CD4-positive, alpha-beta T cell treated with Interleukin-1 beta for 1 hour (primary cell): ENCODE results near the gene NAT10.
A peak's percentile ranks its signal among the peaks of the same experiment; 100 is the strongest.
"Not testable (repeated sequence)": the region's sequence is repeated elsewhere in the genome, so short reads cannot be mapped to it uniquely, and the experiment has no call there.

Experiments used
- DNase-seq, 2 donors: peaks; one replicate each; pipeline ENCODE4 v3.0.0-alpha.2; 2020 to 2022

Gene NAT10

DNA sequence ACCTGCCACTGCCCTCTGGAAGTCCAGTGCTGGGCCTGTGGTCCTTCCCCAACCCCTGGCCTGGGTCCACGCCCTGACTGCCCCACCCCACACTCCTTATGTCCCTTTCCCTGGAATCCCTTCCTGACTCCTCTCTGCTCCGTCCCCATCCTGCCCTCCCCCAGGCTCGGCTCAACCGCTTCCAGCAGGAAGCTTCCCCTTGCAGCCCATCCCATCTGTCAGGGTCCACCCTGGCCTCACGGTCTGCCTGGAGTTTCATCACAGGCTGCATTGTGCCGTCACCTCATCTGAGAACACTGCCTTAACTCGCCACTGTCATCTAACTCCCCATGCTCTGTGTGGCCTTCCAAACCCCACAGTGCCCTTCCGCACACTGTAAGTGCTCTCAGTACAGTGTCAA is 64.3 kb downstream of the NAT10 start:
- no peak for DNase-seq

DNA sequence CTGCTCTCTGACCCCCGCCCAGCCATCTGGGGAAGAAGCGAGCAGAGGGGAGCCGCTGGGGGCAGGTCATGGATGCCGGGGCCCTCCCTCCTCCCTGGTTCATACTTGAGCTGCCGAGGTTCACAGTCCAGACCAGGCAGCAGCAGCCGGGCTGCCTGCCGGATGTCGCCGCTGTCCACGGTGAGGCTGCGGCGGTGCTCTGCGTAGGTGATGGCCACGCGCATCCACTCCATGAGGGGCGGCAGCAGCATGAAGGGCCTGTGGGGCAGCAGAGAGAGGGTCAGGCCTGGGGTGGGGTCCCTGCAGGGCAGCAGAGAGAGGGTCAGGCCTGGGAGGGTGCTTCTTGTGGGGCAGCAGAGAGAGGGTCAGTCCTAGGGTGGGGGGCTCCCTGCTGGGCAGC is 67.6 kb downstream of the NAT10 start:
- no peak for DNase-seq

DNA sequence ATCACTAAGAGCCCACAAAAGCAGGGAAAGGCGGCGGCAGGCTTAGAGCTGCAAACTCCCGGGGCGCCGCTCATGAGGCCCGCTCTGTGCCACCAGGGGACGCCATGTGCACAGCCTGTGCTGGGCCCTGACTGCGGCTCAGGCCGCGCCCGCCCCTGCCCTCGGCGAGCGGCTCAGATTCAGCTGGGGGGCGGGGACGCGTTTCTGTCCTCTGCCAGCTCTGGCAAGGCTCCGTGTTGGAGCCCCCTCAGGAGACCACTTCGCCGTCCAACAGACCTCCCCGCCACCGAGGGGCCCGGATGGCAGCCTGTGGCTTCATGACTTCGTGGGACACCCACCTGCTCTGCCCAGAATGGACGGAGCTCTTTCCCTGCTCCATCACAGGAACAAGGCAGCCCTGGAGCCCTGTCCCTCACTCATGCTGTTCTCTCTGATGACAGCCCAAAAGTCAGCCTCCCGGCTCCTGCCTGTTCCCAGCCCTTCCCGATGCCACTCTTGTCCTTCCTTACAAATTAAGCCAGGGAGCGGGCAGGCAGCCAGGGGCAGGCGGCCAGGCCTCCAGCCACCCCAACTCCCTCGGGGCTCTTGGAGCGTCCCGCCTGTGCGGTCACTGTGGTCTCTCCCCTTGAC is 69.1 kb downstream of the NAT10 start:
- DNase-seq: peak; percentile 79 to 80

DNA sequence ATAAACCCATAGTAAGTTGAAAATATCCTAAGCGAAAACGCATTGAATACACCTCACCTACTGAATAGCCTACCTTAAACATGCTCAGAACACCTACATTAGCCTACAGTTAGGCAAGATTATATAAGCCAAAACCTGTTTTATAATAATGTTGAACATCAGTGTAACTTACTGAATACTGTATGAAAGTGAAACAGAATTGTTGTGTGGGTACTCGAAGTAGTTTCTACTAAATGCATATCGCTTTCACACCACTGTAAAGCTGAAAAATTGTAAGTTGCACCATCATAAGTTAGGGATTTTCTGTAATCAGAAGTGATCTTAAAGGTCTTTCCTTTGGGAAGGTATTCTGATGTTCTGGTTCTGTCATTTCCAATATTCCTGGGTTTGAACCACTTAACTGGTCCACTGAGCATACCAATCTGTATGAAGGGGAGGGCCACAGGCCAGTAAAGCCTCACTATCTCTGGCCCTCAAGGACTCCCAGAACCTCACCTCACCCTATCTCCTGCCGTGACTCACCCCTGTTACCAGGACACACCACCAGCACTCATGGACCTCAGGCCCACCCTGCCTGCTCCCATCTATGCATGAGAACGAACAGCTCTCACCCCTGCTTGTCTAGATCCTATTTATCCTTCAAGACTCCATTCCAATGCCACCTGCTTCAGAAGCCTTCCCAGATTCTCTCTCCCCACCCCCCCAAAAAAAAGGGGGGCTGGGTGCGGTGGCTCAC is 70.0 kb downstream of the NAT10 start:
- DNase-seq: no peak

DNA sequence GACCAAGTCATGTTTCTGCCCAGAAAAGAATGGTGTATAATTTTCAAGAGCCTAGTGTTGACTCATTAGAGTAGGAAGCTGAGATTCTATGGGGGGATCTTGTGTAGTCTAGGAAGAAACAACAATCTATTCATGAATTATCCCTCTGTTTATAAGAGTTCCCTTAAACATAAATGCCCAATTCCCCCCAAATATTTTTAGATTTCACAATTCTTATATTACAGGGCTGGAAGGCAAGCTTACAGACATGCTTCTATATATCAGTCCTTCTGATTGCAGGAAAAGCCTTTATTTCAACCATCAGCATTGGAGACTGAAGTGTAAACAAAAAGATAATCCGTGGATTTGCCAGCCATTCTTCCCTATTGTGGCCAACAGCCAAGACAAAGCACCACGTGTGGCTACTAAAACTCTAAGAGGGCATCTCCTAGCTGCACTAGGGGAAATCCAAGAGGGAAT is 71.4 kb downstream of the NAT10 start:
- no peak for DNase-seq

DNA sequence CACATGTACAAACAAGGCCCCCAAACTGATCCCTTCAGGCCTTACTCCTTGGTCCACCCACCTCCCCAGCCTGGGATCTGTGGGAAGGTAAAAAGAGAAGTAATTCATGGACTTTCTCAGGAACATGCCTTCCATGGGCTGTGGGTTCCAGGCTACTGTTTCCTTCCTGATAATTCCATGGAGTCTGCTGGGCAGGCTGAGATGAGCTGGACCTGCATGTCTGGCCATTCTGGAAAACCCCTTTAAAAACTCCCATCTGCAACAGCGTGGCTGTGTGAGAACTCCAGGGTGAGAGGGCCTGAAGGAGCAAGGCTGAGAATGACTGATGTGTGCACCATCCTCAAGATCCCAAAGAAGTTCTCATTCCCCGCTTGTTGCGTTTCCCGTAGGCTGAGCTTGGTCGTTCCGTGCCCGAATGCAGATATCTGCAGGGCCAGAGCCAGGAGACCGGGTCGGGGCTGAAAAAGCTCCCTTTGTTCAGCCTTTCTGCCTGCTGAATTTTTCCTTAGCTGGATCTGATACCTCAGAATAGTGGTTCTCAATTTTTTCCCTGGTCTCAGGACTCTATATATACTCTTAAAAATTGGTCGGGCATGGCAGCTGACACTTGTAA is 72.9 kb downstream of the NAT10 start:
- DNase-seq: no peak

DNA sequence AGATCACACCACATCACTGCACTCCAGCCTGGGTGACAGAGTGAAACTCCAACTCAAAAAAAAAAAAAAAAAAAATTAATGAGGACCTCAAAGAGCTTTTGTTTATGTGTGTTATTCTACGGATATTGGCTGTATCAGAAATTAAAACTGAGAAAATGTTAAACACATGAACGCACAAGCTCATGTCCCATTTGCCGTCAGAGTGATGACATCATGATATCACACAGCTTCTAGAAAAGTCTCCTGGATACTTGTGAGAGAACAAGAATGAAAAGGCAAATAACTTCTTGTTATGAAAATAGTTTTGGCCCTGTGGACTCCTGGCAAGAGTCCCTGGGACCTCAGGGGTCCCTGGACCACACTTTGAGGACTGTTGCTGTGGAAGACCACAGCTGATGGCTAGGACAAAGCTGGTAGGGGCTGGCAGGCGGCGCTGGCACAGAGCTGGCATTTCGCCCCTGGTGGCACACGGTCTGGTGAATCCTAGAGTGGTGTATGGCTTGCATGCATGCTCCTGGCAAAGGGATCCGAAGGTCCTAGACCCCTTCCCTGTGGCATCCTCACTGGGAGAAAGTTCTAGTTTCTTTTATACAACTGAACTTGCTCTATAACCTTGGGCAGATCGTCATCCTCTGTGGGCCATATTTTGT is 73.7 kb downstream of the NAT10 start:
- no peak for DNase-seq

DNA sequence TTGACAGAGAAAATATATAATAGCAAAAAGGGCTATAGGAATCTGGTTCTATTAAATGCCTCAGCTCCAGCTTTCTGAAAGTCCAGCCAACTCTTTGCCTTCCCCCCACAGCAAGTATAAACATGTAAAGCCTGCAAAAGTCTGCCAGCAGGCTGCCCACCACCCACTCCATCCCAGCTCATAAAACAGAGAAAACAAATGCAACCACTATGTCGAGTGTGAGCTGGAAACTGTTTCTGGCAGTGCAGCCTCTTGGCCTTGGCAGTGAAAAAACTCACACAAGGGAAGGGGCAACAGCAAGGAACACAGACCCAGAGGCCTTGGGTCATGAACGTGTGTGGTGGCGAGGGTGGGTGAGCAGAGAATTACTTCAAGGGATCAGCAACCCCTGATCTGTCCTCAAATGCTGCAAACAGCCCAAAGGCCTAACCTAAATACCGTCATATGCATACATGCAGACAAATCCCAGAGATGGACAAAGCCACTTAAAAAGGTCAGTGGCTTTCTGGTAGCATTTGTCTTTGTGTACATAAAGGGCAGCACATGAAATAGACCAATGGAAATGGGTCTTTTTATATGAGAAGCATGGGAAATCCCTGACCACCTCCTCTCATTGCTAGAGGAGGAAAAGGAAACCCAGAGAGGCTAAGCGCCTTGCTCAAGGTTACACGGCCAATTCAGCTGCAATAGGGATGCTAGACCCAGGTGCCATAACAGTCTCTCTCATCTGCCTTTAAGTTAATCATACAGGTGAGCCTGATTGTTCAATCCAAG is 74.8 kb downstream of the NAT10 start:
- DNase-seq: no peak

DNA sequence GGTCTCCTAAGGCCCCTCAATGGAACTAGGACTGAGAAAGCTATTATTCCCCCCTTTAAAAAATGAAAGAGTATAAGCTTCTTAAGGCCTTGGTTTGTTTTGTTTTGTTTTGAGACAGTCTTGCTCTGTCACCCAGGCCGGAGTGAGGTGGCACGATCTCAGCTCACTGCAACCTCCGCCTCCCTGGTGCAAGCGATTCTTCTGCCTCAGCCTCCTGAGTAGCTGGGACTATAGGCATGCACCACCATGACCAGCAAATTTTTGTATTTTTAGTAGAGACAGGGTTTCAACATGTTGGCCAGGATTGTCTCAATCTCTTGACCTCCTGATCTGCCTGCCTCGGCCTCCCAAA is 75.4 kb downstream of the NAT10 start:
- not testable (repeated sequence) for DNase-seq

DNA sequence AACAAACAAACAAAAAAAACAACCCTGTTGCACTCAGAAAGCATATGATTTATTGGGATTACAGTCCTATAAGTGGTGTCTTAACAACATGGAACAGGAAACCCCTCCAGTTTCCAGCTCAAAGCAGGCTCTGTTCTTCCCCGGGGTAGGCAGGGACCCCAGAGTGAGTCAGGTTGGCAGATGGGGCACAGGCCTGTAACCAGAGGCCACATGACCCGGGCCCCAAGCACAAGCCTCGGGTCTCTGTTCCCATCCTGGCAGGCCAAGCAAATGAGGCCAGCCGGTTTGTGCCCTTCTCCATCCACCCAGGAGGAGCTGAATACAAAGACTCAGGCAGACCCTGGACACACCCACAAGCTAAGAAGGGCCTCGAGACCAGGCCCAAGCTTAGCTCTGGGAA is 75.8 kb downstream of the NAT10 start:
- DNase-seq: no peak

DNA sequence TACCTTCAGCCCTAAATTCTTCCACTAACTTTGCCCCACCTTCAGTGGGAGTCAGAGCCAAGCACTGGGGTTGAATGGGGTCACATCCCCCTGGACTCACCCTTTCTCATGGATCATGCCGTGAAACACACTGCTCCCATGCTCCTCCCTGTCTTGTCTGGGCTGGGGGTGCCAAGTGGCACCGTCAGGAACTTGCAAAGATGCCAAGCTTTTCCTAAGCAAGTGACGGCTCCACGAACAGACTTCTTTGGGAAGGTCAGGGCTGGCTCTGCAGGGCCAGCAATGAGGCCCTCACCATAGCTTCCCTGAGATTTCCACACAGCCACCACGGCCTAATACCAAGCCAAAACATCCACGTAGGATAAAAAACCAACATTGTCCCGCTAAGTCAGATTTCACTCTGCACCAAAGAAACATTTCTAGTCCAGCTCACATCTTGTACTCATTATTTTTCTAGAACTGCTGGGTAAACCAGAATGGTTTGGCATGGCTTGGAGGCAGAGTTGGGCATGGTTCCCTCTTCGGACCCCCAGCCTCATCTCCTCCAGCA is 76.5 kb downstream of the NAT10 start:
- DNase-seq: no peak

DNA sequence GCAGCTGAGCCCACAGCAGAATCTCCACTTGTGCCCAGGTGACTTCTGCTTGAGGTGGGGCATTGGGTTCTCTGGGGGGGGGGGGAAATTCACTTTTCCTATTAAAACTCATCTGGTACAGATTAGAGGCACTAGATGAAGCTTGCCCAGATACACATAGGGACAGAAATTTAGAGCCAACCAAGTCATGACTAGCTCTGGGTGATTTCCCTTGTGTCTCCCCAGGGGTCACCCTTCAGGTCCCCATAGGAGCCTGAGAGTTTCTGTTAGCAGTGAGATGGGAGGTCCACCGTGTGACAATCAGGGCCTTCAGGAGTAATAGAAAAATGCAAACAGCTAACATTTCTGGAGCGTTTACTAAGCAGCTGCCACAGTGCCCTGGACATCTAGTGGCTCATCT is 77.0 kb downstream of the NAT10 start:
- DNase-seq: no peak

DNA sequence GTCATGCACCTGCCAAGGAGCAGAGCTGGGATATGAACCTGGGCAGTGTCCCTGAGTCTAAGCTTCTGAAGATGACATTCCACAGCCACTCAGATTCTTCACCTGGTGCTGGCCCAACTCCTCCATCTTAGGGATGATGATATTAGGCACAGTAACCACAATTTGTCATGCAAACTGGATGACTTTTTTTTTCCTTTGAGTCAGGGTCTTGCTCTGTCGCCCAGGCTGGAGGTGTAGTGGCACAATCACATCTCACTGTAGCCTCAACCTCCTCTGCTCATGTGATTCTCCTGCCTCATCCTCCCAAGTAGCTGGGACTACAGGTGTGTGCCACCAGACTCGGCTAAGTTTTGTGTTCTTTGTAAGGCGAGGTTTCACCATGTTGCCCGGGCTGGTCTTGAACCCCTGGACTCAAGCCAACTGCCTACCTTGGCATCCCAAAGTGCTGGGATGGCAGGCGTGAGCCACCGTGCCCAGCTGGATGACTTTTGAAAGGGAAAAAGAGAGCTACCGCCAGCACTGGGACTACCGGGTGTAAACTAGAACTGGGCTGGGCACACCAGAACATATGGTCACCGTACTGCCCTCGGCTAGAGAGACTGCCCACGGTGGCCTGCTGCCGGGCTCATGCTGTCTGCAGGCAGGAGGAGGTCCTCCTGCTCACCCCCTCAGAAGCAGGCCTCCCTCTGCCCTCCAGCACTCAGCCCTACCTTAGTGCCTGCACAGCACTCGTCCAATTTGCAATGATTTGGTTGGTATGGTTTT is 77.7 kb downstream of the NAT10 start:
- no peak for DNase-seq

DNA sequence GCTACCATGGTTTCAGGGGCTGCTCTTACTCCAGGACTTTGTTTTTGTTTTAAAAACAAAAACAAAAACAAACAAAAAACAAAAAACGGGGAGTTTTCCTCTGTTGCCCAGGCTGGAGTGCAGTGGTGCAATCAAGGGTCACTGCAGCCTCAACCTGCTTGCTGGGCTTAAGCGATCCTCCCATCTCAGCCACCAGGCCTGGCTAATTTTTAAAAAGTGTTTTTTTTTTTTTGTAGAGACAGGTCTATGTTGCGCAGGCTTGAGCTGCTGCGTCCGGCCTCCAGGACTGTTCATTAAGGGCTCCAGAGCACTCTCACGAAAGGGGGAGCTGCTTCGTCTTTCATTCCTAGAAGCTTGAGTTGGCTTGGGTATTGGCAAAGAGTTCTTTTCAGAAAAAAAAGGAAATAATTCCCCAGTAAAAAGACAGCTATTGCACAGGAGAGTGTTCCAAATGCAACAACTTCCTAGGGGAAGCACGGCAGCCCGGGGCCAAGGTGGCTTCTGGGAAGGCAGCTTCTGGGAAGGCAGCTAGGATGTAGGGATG is 78.5 kb downstream of the NAT10 start:
- DNase-seq: no peak

DNA sequence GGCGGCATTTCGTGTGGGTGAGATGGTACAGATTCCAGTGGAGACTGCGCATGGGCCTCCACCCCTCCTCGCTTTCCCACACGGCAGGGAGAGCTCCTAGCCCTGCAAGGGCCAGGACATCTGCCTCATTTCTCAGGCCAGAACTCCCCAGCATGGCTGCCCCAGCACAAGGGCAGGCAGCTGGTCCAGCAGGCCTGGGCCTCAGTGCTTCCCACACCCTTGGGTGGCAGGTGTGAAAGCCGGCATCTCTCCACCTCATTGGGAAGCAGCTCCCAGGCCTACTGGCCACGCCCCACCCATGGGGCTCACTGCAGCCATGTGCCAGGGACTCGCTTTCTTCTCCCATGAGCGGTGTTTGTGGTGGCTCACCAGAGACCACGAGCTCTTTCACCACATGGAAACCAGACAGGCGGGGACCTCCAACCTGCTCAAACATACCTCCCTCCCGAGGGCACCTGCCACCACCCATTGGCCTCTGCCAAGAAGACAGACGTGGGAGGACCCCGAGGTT is 79.1 kb downstream of the NAT10 start:
- DNase-seq: no peak

DNA sequence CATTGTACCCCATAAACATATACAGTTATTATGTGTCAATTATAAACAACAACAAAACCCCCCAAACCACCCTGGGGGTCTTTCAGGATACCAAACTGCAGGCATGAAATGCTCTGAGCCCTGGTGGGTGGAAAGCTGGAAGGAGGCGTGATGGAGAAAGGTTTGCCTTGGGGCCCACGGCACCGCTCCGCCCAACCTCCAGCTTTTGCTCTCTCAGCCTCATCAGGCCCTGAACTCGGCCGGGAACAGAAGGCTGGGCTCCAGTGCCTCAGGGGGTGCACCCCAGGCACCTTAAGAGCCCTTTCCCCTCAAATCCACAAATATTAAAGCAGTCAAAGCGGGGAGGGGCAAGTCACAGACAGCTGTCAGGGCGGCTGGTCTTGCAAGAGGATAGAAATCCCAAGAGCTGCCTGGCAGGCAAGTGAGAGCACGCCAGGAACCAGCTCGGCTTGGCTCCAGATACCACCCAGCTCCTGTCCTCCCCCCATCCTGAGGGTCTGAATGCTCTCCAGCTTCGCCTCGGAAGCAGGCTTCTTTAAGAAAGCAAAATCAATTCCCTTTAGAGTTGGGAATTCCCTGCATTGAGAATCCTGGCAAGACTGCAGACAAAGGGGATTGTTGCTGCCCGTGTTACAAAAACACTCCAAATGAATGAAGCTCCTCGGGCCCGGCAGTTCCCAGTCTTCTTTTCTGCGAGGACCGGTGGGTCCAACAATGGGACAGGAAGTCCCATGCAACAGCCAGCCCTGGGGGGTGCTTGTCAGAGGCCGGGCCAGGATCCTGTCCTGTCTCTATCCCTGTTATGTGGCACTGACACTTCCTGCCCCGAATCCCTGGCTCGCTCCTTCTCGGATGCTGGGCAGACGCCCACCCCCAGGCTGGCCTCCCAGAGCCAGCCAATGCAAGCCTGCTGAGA is 80.8 kb downstream of the NAT10 start:
- no peak for DNase-seq

DNA sequence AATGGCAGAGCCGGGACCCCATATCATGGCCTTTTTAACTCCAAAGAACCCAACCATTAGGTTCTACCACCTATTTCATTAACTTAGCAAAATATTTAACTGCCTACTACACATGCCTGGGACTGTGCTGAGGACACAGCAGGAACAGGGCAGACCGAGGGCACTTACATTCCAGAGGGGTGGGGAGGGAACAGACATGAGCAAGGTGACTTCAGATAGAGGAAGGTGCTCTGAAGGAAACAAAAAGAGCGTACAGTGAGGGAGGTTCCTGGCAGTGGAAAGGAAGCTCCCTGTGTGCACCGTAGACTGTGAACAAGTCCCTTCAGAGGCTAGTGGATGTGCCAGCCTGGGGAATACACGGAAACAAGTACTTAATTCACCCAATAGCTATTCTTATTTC is 82.8 kb downstream of the NAT10 start:
- DNase-seq: no peak

DNA sequence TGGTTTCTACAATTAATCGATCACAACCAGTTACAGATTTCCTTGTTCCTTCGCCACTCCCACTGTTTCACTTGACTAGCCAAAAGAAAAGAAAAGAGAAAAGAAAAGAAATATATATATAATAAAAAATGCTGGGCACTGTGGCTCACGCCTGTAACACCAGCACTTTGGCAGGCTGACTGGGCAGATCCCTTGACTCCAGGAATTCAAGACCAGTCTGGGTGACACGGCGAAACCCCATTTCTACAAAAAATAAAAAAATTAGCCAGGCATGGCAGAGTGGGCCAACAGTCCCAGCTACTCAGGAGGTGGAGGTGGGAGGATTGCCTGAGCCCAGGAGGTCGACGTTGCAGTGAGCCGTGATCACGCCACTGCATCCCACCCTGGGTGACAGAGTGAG is 83.8 kb downstream of the NAT10 start:
- DNase-seq: no peak

DNA sequence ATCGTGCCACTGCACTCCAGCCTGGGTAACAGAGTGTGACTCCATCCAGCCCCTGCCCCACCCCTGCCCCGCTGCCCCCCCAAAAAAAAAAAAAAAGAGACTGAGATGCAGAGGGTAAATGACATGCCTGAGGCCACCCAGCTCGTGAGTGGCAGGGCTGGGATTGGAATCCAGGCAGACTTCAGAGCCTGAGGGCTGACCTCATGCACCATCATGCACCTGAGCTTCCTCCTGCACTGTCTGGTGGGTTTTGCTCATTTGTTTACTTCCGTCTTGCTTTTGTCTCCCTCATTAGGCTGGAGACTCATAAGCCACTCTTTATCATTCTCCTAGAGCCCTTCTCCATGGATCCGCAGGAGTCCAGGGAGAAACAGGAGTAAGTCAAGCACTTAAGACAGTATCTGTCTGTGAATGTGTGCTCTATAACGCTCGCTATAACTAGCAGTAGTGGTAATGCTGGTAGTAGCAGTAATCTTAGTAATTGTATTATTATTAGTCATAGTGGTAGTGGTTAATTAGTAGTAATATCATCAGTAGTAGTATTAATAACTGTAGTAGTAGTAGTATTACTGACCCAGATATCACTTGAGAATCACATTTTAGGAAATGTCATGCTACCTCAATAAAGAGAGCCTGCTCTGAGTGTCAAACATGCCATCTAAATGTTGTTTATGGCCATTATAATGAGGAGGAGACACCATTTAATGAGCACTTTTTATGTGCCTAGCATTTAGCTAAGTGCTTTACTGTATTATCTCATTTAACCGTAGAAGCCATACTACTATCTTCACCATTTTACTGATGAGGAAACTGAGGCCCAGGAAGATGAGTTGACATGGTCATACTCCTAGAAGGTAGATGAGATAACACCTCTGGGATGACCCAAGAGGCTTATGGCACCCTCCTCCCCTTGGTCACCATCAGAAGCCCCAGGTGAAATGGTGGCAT is 85.0 kb downstream of the NAT10 start:
- DNase-seq: no peak
